Kidney epithelial cell (primary cell): ENCODE data around the gene CD36. TPM values are rescaled to one million over a fixed set of nuclear protein-coding genes. Genes with fewer than 3 reads are reported as not detected.
"Not testable (repeated sequence)": the region's sequence is repeated elsewhere in the genome, so short reads cannot be mapped to it uniquely, and the experiment has no call there.

Experiments
- DNase-seq: peaks from one replicate; pipeline ENCODE4 v3.0.0-alpha.2; 2010; ENCODE audit warnings: low read depth
- H3K27me3 ChIP-seq: 2 replicates; pipeline ENCODE4 v1.6.0; 2011; ENCODE audit warnings: low read length; ENCODE audit not compliant: control insufficient read depth, insufficient read depth
- H3K36me3 ChIP-seq: 2 replicates; pipeline ENCODE4 v1.5.1; 2011; ENCODE audit warnings: low read length; ENCODE audit not compliant: control insufficient read depth, insufficient read depth
- H3K4me3 ChIP-seq: 2 replicates; pipeline ENCODE4 v1.5.1; 2011; ENCODE audit warnings: low read depth, mild to moderate bottlenecking, control low read depth, low read length
- CTCF ChIP-seq: IDR thresholded peaks from 2 replicates; pipeline ENCODE4 v1.5.1; 2011; ENCODE audit warnings: mild to moderate bottlenecking, moderate library complexity, low read length, control low read depth, inconsistent platforms; ENCODE audit not compliant: insufficient read depth, poor library complexity, severe bottlenecking
- total RNA-seq: library from RNA; depleted of rRNA; stranded (reverse); fragments of >200 nt; gene quantifications from 2 replicates; pipeline ENCODE4 v1.2.3, GENCODE V29; 2015

CD36 gene
- total RNA-seq, 1 donor from 2014 or later = not detected

GRCh38 chr7:80665526-80665925 is 27.1 kb downstream of the CD36 start:
- no peak for TF ChIP-seq CTCF
- Histone ChIP-seq H3K27me3 (no peaks in the 10 kb centered on the region), H3K36me3 (no peaks in the 10 kb centered on the region), H3K4me3 (no peak overlapping the region)
- no peak for DNase-seq

GRCh38 chr7:80666376-80666775 is 27.9 kb downstream of the CD36 start:
- H3K27me3 ChIP-seq = no peaks in the 10 kb centered on the region
- H3K4me3 ChIP-seq = no peak overlapping the region
- no peak for TF ChIP-seq CTCF
- no peaks in the 10 kb centered on the region for H3K36me3 ChIP-seq
- DNase-seq = no peak

GRCh38 chr7:80669367-80669766 is 30.9 kb downstream of the CD36 start:
- DNase-seq, H3K36me3 ChIP-seq, H3K27me3 ChIP-seq, H3K4me3 ChIP-seq: not testable (repeated sequence)

- H3K27me3 ChIP-seq = no peaks in the 10 kb centered on the region
- DNase-seq = no peak
- no peak for TF ChIP-seq CTCF
- H3K36me3 ChIP-seq = no peaks in the 10 kb centered on the region
- no peak overlapping the region for H3K4me3 ChIP-seq
Measured at GRCh38 chr7:80671744-80672143, 33.3 kb downstream of the CD36 start.

GRCh38 chr7:80675090-80675489 is 36.6 kb downstream of the CD36 start:
- H3K36me3 ChIP-seq = no peaks in the 10 kb centered on the region
- no peak for TF ChIP-seq CTCF
- DNase-seq = no peak
- no peaks in the 10 kb centered on the region for H3K27me3 ChIP-seq
- no peak overlapping the region for H3K4me3 ChIP-seq

- no peak for TF ChIP-seq CTCF
- DNase-seq = no peak
- Histone ChIP-seq H3K36me3 (no peaks in the 10 kb centered on the region), H3K27me3 (no peaks in the 10 kb centered on the region), H3K4me3 (no peak overlapping the region)
Measured at GRCh38 chr7:80676404-80676803, 38.0 kb downstream of the CD36 start.
